B cell (primary cell): Measurements from ENCODE around the gene IFI27L2. TPM values are rescaled to one million over a fixed set of nuclear protein-coding genes. Genes with fewer than 3 reads are reported as not detected.

Source experiments
- ATAC-seq: fragments of 200-7000 bp; cut with Tn5 transposase; one replicate; pipeline ENCODE4 v1.10.0; 2021; ENCODE audit warnings: low read depth, mild to moderate bottlenecking, moderate number of reproducible peaks, moderate library complexity
- CTCF ChIA-PET: fragments of 350-600 bp; sonication (Branson Sonifier 250); formaldehyde crosslinking; loops from one replicate; lab custom pipeline; 2021; ENCODE audit warnings: antibody characterized with exemption, inconsistent platforms; lab: Charles Lee
- POLR2A ChIA-PET: fragments of 350-600 bp; sonication (Branson Sonifier 250); formaldehyde crosslinking; loops from one replicate; lab custom pipeline; 2021; ENCODE audit warnings: antibody characterized with exemption; lab: Charles Lee
- DNase-seq: peaks from one replicate; pipeline ENCODE4 v3.0.0; 2013
- H2AFZ ChIP-seq: 2 replicates; pipeline ENCODE4 v1.6.1; 2012; ENCODE audit warnings: mild to moderate bottlenecking, low read depth, low read length; ENCODE audit not compliant: insufficient read depth, poor library complexity, severe bottlenecking
- H3K27ac ChIP-seq, 2 donors: 1 replicate in 1 of 2; 2 replicates in 1 of 2; pipeline ENCODE4 v1.5.1; 2012 to 2013; ENCODE audit warnings: low read length in 2 of 2, mild to moderate bottlenecking in 2 of 2, moderate library complexity in 1 of 2
- H3K27me3 ChIP-seq, 4 experiments: fragments of 200-600 bp in 1 of 4; sonication (generic) in 1 of 4; replicated peaks in 1 of 4; 1 replicate in 2 of 4; 2 replicates in 2 of 4; pipeline versions ENCODE4 v1.6.1 to v1.7.0; 2013 to 2016; ENCODE audit warnings: low read length in 3 of 4, mild to moderate bottlenecking in 2 of 4, mixed read lengths in 1 of 4, moderate library complexity in 1 of 4; ENCODE audit not compliant: insufficient read depth in 4 of 4, control insufficient read depth in 3 of 4; ENCODE audit errors: control extremely low read depth in 1 of 4
- H3K36me3 ChIP-seq, 2 experiments: replicated peaks in 1 of 2; 1 replicate in 1 of 2; 2 replicates in 1 of 2; pipeline versions ENCODE4 v1.6.1 to v1.7.1; 2013; ENCODE audit warnings: low read length in 1 of 2; ENCODE audit not compliant: insufficient read depth in 2 of 2, control insufficient read depth in 1 of 2; ENCODE audit errors: control extremely low read depth in 1 of 2, extremely low read depth in 1 of 2
- H3K4me1 ChIP-seq, 2 donors: fragments of 200-600 bp in 1 of 2; sonication (generic) in 1 of 2; 1 replicate in 1 of 2; 2 replicates in 1 of 2; pipeline versions ENCODE4 v1.5.1 to v1.6.1; 2013 to 2017; ENCODE audit warnings: low read length in 2 of 2; ENCODE audit not compliant: control insufficient read depth in 2 of 2, insufficient read depth in 2 of 2
- H3K4me2 ChIP-seq: replicated peaks from 2 replicates; pipeline ENCODE3; 2012; ENCODE audit warnings: mild to moderate bottlenecking, low read depth, low read length; ENCODE audit not compliant: poor library complexity, severe bottlenecking
- H3K4me3 ChIP-seq, 5 experiments: fragments of 200-600 bp in 1 of 5; sonication (generic) in 1 of 5; 1 replicate in 3 of 5; 2 replicates in 2 of 5; pipeline versions ENCODE4 v1.5.1 to v1.7.0; 2011 to 2016; ENCODE audit warnings: low read length in 4 of 5, mild to moderate bottlenecking in 4 of 5, low read depth in 2 of 5, control low read depth in 1 of 5, moderate library complexity in 1 of 5; ENCODE audit not compliant: insufficient read depth in 1 of 5; ENCODE audit errors: control extremely low read depth in 1 of 5, extremely low read depth in 1 of 5
- H3K79me2 ChIP-seq: fragments of 200-600 bp; sonication (generic); one replicate; pipeline ENCODE4 v1.6.0; 2016; ENCODE audit warnings: low read length; ENCODE audit not compliant: control insufficient read depth, insufficient read depth
- H3K9ac ChIP-seq: fragments of 200-600 bp; sonication (generic); 2 replicates; pipeline ENCODE4 v1.6.1; 2017; ENCODE audit warnings: mild to moderate bottlenecking, low read length, moderate library complexity
- H3K9me3 ChIP-seq, 3 donors: one replicate each; pipeline versions ENCODE4 v1.6.1 to v1.7.1; 2013; ENCODE audit warnings: low read length in 2 of 3; ENCODE audit not compliant: control insufficient read depth in 2 of 3, insufficient read depth in 1 of 3; ENCODE audit errors: control extremely low read depth in 1 of 3
- H4K20me1 ChIP-seq: 2 replicates; pipeline ENCODE4 v1.6.0; 2012; ENCODE audit warnings: mild to moderate bottlenecking, low read length; ENCODE audit not compliant: insufficient read depth, control insufficient read depth, poor library complexity, severe bottlenecking
- H3K27ac Mint-ChIP-seq: one replicate; pipeline ENCODE4 v1.8.0; 2021; ENCODE audit warnings: mixed read lengths
- H3K27me3 Mint-ChIP-seq: one replicate; pipeline ENCODE4 v1.8.0; 2021; ENCODE audit warnings: mixed read lengths
- H3K4me1 Mint-ChIP-seq: one replicate; pipeline ENCODE4 v1.8.0; 2021; ENCODE audit warnings: mixed read lengths
- H3K4me3 Mint-ChIP-seq: one replicate; pipeline ENCODE4 v1.8.0; 2021; ENCODE audit warnings: mixed read lengths
- H3K9me3 Mint-ChIP-seq: one replicate; pipeline ENCODE4 v1.8.0; 2022; ENCODE audit warnings: mixed read lengths; ENCODE audit not compliant: insufficient read depth
- EZH2 ChIP-seq: IDR thresholded peaks from 2 replicates; pipeline ENCODE4 v1.6.1; 2012; ENCODE audit warnings: borderline replicate concordance, low read depth, mild to moderate bottlenecking, moderate library complexity, low read length; ENCODE audit not compliant: insufficient read depth, poor library complexity, severe bottlenecking
- WGBS: methylation state at CpG from one replicate; pipeline ENCODE4 v1.1.5; 2013; ENCODE audit warnings: missing lambda C conversion rate; ENCODE audit not compliant: insufficient coverage; 5-methylcytosine and 5-hydroxymethylcytosine counted together
- intact Hi-C: fragments of 100-400 bp; cut with micrococcal nuclease; formaldehyde crosslinking; loops from one replicate; pipeline ENCODE4 v1.10.0; 2022
- polyA plus RNA-seq: library from polyadenylated mRNA; depleted of rRNA; stranded (reverse); fragments of >200 nt; gene quantifications from 2 replicates; pipeline ENCODE4 v1.2.3, GENCODE V29; 2012
- total RNA-seq, 2 donors: library from RNA; stranded (reverse); fragments of 120-200 nt in 1 of 2; gene quantifications; 1 replicate in 1 of 2; 2 replicates in 1 of 2; pipeline versions ENCODE4 v1.2.3 to v1.2.4, GENCODE V29; 2013 to 2022
- TF ChIP-seq, protein P1 (sequence below): fragments of 200-600 bp; IDR thresholded peaks from one replicate; pipeline ENCODE4 v1.8.0; 2022; ENCODE audit warnings: antibody characterized with exemption, mild to moderate bottlenecking

IFI27L2 gene
- total and polyA plus RNA-seq, 2 donors (not counting 1 experiment from before 2014, with no cell fraction given): 30.2 to 57.4 TPM

DNA sequence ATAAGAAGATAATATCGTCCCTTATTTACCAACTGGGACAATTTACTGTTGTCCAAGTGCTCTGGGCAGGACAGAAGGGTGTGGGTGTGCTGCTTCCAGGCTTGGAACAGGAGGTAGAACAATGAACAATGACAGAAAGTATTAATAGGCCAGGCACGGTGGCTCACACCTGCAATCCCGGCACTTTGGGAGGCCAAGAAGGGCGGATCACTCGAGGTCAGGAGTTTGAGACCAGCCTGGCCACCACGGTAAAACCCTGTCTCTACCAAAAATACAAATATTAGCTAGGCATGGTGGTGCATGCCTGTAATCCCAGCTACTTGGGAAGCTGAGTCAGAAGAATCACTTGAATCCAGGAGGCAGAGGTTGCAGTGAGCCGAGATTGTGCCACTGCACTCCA lies 16.3 kb downstream of the IFI27L2 start:
- ChIA-PET CTCF (no interaction called here), POLR2A (no interaction called here)
- DNase-seq: no peak
- intact Hi-C loops: no loop called here
- Histone ChIP-seq H3K9me3 (no peaks in the 10 kb centered on the region), H4K20me1 (no peaks in the 10 kb centered on the region), H3K4me1 (no peaks in the 10 kb centered on the region), H2AFZ (no peak overlapping the region), H3K4me3 (no peak overlapping the region), H3K79me2 (no peaks in the 10 kb centered on the region), H3K27me3 (peaks cover 0 to 12% (median 0%) of the 10 kb centered on the region in 4 experiments), H3K27ac (no peak overlapping the region), H3K4me2 (no peak overlapping the region), H3K36me3 (no peaks in the 10 kb centered on the region), H3K9ac (no peak overlapping the region)
- 100% methylated on average over 6 of the region's 7 CpGs for WGBS
- Mint-ChIP-seq H3K4me1 (no peaks in the 10 kb centered on the region), H3K27me3 (peaks cover 35% of the 10 kb centered on the region), H3K27ac (no peak overlapping the region), H3K9me3 (no peaks in the 10 kb centered on the region), H3K4me3 (no peak overlapping the region)
- TF ChIP-seq EZH2: no peak
- TF ChIP-seq, protein P1, sequence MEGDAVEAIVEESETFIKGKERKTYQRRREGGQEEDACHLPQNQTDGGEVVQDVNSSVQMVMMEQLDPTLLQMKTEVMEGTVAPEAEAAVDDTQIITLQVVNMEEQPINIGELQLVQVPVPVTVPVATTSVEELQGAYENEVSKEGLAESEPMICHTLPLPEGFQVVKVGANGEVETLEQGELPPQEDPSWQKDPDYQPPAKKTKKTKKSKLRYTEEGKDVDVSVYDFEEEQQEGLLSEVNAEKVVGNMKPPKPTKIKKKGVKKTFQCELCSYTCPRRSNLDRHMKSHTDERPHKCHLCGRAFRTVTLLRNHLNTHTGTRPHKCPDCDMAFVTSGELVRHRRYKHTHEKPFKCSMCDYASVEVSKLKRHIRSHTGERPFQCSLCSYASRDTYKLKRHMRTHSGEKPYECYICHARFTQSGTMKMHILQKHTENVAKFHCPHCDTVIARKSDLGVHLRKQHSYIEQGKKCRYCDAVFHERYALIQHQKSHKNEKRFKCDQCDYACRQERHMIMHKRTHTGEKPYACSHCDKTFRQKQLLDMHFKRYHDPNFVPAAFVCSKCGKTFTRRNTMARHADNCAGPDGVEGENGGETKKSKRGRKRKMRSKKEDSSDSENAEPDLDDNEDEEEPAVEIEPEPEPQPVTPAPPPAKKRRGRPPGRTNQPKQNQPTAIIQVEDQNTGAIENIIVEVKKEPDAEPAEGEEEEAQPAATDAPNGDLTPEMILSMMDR: no peak
- no peak for ATAC-seq

DNA sequence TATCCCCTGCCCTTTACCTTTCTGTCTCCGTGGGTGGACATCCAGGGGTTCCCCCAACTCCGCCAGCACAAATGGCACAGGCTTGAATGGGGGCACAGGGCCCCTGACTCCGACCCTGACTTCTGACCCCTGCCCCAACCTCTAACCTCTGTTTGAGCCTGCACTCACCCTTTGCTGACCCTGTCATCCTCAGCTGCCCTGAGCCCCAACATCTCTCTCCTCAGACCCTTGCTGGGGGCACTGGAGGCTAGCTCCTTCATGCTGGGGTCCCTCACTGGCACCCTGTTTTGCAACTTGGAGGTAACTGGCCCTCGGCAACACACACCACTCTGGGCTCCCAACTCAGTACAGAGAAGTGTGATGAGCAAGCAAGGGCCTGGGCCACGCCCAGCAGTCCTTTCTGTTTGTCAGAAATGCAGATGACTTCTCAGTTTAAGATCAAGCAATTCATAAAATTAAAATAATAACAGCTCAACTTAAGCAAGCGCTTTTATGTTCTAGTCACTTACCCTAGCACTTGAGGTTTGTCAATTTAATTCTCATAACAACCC lies 16.8 kb downstream of the IFI27L2 start:
- H3K4me1 Mint-ChIP-seq: no peaks in the 10 kb centered on the region
- no peak overlapping the region for H2AFZ ChIP-seq
- H3K27me3 Mint-ChIP-seq: peaks cover 30% of the 10 kb centered on the region
- no peaks in the 10 kb centered on the region for H3K4me1 ChIP-seq
- H3K27ac ChIP-seq: no peak overlapping the region
- intact Hi-C loops: no loop called here
- H3K9ac ChIP-seq: no peak overlapping the region
- no peaks in the 10 kb centered on the region for H3K9me3 ChIP-seq
- no peaks in the 10 kb centered on the region for H3K36me3 ChIP-seq
- ChIA-PET CTCF (interaction anchor here (1.6 kb wide), 1 partner anchor 20 kb away, joined by 5 read pairs; no protein-coding TSS in a partner anchor), POLR2A (no interaction called here)
- no peak overlapping the region for H3K4me2 ChIP-seq
- H4K20me1 ChIP-seq: no peaks in the 10 kb centered on the region
- no peak for DNase-seq
- no peak overlapping the region for H3K4me3 ChIP-seq
- H3K27me3 ChIP-seq: peaks cover 0 to 12% (median 0%) of the 10 kb centered on the region in 4 experiments
- H3K4me3 Mint-ChIP-seq: no peak overlapping the region
- H3K79me2 ChIP-seq: no peaks in the 10 kb centered on the region
- no peaks in the 10 kb centered on the region for H3K9me3 Mint-ChIP-seq
- ATAC-seq: no peak
- WGBS: 83% methylated on average over 4 of the region's 6 CpGs
- TF ChIP-seq, protein P1: no peak
- TF ChIP-seq EZH2: no peak
- no peak overlapping the region for H3K27ac Mint-ChIP-seq
